ENCODE data around the gene TCHP.

Gene TCHP

DNA sequence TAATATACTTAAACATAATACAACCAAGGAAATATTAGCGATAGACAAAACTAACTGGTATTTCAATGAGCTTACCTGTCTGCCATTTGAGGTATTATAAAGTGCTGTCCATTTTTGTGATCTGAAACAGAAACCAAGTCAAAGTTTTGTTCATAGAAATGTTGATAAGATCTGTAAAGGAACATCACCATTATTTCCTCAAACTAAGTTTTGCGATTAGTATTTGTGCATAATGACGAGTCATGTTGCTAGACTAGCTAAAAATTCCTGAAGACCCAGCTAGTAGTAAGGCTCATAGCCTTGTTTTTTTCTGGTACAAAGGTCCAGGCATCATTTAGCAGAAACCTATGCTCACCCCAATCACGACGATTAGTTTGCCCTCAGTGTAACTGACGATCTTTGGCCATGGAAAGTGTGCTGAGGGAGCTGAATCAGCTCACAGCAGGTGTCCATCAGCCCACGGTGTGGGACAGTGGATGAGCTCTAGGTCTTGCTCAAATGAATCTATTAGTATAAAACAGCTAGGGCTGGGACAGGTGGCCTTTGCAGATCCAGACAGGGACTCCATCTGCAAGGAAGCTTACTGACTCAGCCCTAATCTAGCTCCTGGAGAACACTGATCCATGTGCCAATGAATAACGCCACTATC lies 67.4 kb downstream of the TCHP start:
- no peak for DNase-seq
